GM21717 (cell line): ENCODE data around the gene SLC25A15.
"Not testable (repeated sequence)": the region's sequence is repeated elsewhere in the genome, so short reads cannot be mapped to it uniquely, and the experiment has no call there.

Experiments
- ATAC-seq: cut with Tn5 transposase; IDR thresholded peaks from one replicate; pipeline ENCODE4 v1.9.1; 2021; ENCODE audit warnings: mild to moderate bottlenecking, moderate library complexity; ENCODE audit not compliant: unreplicated experiment

The SLC25A15 gene

DNA sequence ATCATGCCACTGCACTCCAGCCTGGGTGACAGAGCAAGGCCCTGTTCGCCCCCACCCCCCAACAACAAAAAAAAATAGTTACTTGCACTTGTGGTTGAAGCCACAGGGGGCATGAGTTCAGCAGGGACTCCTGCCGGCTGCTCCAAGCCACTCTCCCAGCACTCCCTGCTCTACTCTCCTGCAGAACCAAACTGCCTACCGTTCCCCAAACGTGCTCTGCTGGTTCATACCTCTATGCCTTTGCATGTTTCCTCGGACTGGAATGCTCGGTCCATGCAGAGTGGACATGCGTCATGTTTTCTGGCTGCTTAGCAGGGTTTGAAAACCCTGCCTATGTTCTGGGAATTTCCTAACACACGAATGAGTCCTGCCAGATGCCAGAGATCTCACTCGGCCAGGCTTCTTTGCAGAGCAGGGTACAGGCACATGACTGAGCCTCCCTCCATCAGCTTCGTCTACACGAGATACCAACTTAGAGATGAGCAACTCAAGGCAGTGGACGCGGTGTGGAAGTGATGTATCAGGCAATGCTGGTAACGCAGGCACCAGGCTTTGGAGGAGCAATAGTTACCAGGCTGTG is 8.5 kb upstream of the SLC25A15 start:
- no peak for ATAC-seq

DNA sequence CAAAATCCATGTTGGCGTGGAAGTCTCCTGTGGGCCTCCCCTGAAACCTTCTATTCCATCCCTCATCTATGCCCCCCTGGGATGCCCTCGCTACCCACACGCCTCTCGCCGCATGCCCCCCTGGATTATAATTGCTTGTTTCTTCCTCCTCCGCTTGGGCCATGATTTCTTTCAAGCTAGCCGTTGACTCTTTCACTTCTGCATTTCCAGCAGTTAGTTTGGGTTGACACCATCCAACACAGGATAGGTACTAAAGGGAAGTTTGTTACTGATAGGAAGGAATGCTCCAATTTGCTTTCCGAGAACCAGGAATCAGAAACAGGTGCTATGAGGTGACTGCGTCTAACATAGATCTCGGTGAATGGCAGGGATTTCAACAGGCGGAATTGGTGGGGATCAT is 7.7 kb upstream of the SLC25A15 start:
- no peak for ATAC-seq

DNA sequence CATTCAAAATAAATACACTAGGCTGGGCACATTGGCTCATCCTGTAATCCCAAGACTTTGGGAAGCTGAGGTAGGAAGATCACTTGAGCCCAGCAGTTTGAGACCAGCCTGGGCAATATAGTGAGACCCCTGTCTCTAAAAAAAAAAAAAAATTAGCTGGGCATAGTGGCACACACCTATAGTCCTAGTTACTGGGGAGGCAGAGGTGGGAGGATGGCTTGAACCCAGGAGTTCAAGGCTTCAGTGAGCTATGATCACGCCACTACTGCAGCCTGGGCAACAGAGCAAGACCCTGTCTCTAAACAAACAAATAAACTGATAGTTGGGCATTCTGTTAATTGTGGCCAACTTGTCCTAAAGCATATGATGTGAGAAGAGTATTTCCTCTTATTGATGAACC is 6.4 kb upstream of the SLC25A15 start:
- not testable (repeated sequence) for ATAC-seq

DNA sequence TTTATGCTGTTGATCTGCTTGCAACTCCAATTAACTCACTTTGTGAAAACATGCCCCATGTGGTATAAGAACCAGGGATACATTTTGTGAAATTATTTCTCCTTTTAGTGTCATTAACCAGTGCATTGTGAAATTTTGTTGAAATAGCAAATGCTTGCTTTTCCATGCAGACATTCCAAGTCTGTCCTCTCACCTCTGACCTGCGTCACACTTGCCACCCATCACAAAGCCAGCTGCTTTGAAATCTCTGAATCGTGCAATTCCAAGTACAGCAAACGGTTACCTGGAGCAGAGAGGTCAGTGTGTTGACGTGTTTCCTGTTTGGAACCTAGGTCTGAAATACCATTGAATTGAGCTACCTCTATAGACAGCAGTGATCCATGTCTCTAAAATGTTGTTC is 4.9 kb upstream of the SLC25A15 start:
- no peak for ATAC-seq

DNA sequence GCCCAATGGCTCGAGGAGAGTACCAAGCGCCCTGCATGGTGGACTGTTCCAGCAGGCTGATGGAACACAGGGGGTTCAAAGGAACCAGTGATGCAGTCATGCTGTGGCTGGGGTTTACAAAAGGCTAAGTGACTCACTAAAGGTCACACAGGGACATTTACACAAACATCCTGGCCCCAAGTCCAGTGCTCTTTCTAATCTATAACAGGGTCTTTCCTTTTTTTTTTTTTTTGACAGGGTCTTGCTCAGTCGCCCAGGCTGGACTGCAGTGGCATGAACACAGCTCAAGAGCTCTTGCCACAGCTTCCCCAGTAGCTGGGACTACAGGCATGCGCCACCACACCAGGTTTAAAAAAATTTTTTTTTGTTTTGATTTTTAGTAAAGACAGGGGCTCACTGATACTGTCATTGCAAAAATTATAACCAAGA is 2.8 kb upstream of the SLC25A15 start:
- ATAC-seq = no peak

DNA sequence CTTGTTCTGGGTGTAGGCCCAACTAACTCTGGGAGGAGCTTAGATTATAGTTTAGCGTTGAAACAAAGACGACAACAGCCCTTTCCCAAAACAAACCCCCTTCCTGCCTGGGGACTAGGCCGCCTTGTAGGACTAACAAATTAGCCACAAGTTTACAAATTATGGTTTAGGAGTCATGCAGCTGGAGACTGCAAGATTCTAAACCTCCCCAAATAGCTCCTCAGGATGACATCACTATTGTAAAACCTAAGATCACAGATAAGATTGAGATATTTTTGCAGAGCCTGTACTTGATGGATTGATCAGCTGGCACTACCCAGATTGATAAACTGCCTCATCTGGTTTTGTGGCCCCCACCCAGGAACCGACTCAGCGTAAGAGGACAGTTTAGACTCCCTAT is 2.3 kb upstream of the SLC25A15 start:
- ATAC-seq = no peak

DNA sequence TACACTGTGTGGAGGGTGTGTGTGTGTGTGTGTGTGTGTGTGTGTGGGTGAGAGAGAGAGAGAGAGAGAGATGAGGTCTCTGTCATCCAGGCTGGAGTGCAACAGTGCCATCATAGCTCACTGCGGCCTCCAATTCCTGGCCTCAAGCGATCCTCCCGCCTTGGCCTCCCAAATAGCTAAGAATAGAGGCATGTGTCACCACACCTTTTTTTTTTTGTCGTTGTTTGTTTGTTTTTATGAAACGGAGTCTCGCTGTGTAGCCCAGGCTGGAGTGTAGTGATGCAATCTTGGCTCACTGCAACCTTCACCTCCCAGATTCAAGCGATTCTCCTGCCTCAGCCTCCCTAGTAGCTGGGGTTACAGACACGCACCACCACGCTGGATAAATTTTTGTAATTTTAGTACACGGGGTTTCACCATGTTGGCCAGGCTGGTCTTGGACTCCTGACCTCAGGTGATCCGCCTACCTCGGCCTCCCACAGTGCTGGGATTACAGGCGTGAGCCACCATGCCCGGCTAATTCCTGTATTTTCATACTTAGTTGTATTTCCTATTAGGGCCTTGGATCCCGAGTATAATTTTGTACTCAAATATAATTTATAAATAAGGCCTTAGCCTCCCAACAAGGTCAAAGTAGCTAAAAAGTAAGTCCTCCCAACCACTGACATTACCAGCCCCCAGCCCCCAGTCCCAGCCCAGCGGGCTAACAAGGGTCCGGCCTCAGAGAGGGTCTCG is 704 bp upstream of the SLC25A15 start:
- ATAC-seq = not testable (repeated sequence)

DNA sequence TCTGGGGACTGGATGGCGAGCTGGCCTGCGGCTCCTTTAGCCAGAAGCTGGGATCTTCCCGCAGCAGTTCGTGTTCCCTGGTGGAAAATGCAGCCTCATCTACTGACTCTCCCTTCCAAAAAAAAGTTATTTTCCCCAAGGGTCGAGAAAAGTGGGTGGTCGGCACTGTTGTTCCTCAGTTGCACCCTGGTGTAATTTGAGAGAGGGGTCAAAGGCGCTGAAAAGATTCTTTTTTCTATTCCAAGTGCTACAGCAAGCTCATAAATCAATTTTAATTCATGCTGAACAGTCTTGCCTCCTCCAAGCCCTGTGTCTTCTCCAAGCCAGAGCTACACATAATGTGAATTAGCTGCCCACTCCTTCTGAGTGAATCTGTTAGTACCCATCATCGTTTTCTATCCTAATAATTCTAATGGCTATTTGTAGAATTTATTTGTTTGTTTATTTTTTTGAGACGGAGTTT is 774 bp downstream of the SLC25A15 start:
- no peak for ATAC-seq

DNA sequence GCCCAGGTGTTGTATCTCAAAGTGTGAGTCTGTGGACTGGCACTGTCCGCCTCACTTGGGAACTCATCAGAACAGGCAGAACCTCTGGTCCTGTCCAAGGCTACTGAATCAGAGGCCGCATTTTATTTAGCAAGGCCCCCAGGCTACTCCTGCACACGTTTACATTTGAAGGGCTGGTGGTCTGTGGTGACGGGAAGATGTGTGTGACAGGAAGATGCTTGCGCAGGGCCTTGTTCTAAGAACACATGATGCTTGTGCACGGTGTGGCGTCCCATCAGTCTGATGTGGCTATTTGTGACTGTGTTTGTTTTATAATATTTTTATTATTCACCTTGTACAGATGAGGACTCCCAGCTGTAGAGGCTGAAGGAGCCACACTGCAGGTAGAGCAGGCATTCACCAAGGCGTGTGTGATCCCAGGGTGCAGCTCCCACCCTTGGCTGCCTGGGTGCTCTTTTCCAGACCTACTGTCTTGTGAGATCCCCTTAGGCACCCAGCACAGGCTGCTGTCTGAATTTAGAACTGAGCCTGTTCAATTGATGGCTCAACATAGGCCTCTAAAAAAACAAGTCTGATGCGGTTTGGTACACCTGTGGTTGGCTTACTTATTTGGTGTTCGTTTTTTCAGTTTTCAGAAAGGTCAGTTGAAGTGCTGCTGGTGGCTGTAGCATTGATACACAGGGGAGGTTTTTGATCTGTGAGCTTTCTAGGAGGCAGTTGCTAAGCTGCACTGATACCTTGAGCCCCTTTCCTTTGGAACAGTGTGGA is 3.1 kb downstream of the SLC25A15 start:
- no peak for ATAC-seq

DNA sequence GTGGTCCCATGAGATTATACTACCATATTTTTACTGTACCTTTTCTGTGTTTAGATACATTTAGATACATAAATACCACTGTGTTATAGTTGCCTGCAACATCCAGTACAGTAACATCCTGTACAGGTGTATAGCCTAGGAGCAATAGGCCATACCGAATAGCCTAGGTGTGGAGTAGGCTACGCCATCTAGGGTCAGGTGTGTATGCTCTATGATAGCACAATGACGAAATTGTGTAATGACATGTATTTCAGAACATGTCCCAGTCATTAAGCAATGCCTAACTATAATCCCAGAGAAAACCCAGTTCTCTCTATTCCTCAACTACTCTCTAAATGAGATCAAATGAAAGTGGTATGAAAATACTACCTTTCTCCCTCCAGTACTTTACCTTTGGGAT is 3.9 kb downstream of the SLC25A15 start:
- no peak for ATAC-seq

DNA sequence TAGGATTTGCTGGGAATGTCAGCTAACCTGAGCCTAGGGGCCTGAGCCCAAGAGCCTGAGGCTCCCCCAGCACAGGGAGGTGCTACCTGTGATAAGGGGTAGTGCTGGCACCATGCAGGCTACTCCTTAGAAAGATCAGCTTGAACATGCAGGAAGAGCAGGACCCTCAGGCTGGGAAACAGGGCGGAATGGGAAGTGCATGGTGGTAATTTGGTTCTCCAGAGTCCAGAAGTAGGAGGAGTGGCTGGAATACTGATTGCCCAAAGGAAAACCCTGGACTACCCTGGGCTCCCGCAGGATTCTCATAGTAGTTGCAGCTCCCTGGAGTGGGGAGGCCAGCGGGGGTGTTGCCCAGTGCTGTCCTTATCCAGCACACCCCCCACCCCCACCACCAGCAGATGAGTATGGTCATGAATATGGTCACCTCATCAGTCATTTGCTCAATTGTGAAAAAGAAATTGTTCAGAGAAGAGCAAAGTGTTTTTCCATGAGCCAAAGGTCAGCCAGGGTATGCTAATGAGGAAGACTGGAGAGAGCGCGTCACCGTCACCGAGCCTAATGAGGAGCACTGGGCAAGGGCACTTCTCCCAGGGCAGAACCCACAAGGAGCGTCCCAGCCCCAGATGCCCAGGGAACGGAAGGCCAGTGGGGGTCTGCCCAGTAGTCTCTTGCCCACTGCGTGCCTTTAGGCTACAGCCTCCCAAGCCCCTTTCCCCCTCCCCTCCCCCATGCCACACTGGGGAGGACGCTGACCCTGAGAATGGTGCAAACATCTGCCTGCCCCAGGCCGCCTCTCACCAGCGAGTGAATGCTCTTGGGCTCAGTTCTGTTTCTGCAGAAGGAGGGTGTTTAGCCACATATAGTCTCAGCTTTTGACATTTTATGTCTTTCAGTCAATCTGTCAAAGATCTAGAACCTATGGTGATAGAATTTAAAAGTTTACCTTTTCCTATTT is 5.3 kb downstream of the SLC25A15 start:
- no peak for ATAC-seq

DNA sequence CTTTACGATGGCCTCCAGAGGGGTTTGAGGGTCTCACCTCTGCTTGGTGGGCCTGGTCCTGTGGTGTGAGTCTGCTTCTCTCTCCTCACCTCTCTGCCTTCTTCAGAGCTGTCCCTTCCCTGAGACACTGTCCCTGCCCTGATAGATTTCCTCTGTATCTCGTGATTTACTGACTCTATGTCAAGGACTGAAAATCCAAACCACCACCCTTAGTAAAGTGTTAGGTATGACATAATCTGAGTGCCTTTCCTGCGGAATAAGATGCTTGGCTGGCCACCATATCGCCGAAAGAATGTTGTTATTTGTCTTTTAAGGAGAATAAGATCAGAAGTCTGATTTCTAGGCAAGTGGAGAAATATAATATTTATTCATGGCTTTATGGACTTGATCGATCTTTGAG is 7.2 kb downstream of the SLC25A15 start:
- no peak for ATAC-seq

DNA sequence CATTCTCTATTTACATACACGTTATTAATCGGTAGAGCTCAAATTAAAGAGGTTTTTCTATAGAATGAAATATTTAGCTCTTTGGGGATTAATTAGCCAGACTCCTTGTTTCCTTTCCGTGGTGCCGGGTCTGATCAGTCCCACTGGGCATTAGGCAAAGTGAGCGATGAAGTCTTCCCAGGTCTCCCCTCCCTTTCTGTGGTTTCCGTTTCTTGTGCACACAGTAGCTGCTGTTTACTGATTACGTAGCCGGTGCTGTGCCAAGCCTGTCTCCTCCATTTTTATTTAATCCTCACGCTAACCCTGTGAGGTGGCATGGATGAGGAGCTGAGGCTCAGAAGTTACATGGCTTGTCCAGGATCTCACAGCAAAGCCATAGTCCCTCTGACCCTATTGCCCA is 9.0 kb downstream of the SLC25A15 start:
- ATAC-seq = no peak

DNA sequence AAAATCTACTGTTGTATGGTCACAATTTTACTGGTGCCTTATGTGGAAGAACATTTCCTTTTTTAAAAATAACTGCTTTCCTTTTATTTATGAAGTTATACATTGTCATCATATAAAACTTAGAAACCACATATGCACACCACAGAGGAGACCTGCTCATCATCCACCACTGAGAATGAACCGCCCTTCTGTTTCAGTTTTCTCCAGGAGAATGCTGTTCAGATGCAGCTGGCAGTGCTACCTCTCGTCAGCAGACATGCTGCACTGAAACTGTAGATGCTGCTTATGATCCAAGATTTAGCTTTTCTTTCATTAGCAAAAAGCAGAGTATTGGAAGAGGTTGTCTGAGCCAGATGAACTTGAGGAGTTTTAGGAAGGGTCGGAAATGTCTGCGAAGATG is 10.1 kb downstream of the SLC25A15 start:
- ATAC-seq = no peak

DNA sequence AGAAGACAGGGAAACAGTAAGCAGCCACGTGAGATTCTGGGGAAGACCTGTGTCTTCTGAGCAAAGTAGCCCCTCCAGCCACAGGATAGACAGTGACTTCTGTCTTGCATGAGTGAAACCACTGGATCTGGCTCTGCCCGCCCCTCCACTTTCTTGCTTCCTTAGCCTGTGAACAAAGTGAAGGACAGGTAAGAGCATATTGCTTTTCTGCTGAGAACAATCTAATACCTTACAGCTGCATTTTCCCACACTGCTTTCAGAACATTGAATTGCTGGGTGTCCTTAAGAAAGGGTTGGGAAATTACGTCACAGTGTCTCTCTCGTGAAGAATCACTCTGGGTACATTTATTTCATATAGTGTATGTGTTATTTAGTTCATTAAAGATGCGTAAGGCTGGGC is 11.1 kb downstream of the SLC25A15 start:
- ATAC-seq = no peak

DNA sequence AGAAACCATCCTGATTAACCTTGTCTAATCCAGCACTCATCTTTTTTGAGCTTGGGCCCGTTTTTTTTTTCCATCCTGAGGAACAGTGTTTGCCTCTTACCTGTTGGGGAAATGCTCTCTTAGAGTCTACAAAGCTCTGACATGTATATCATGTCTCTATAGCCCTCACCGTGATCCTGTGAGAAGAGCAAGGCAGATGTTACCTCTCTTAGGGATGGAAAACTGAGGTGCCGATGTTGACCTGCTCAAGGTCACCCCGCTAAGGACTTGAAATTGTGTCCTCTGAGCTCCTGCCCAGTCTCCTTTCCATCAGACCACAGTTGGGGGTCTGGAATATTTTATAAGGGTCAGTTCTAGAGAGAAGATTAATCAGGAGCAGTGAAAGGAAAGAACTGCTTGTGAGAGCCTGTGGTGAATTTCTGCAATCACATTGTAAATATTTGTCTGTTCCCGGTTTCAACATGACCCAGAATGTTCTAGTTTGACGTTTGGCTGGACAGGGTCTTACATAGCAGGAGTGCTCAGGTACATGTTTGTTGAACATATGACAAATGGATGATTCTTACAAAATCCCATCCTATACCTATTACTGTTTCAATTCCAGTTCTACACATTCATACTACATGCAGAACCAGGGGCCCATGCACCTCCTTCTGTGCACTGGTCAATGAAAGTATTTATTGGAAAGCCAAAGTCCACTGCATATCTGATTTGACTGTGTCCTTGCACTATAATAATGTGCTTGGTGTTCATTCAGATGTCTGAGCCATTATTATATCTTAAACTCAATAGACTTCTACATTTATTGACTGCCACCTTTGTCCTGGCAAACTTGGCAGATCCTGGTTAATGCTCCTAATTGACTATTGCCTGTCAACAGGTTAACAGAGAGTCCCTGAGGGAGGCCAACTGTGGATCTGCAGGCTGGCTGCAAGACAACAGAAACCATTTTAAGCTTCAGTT is 12.1 kb downstream of the SLC25A15 start:
- no peak for ATAC-seq

DNA sequence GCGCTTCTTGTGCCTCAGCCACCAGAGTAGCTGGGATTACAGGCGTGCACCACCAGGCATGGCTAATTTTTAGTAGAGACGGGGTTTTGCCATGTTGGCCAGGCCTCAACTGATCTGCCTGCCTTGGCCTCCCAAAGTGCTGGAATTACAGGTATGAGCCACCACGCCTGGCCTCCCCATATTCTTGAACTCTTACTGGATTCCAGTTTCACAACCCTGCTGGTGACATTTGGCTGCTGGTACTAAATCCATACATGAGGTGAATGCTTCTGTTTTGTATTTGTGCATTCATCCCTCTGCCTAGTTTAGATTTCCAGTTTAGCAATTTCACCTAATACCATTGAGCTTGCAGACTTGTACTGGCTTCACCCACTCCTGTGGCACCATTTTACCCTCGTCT is 13.9 kb downstream of the SLC25A15 start:
- ATAC-seq = no peak

DNA sequence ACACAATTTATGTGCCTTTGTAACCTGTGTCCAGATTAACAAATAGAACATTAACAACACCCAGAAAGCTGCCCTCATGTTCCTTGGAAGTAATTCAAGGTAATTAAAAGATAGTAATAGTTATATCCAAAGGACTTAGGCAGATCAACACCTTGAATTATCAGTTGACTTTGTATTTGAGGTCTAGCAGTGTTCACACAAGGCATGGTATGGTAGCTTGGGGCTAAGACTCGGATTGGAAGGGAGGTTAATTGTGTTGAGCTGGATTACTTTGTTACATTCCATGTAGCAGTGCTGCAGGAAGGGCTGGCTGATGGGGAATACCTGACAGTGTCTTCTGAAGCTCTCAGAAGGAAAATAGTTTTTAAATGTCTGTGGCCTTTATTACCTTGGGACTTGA is 16.8 kb downstream of the SLC25A15 start:
- ATAC-seq = no peak

DNA sequence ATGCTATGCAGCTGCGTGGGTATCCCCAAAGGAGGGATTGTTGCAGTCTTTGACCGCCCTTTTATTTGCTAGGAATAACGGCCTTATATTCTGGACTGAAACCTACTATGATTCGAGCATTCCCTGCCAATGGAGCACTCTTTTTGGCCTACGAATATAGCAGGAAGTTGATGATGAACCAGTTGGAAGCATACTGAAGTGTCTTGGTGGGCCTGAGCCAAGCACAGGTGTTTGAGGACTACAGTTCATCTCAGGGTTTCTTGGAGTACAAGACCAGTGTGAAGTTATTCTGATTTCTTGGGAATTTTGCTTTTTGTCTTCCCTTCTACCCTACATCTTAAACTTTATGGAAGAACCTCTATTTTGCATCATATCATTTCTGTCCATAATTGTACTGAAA is 20.1 kb downstream of the SLC25A15 start:
- no peak for ATAC-seq

DNA sequence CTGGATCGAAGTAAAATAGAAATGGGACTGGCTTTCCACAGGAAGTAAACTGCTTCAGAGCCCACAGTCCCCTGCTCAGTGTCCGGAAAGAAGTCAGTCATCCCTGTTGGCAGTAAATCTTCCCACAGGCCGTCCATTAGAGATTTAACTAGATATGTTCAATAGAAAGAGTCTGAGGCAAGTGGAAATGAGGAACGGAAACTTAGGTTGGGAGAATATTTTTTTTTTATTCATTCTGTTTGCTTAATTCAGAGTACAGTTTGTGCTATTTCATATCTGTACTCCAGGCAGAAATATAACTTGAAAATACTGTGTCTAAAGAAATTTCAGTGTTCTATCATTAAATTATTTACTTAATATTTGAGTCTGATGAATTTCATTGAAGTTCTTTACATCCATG is 22.7 kb downstream of the SLC25A15 start:
- ATAC-seq = no peak
